Measurements from ENCODE around the gene BAIAP3.
"Not testable (repeated sequence)": the region's sequence is repeated elsewhere in the genome, so short reads cannot be mapped to it uniquely, and the experiment has no call there.

Gene BAIAP3

GRCh38 chr16:1318268-1318545 lies 15.2 kb upstream of the BAIAP3 start:
- DNase-seq (ENCODE audit: low read depth), result no peak

DNA sequence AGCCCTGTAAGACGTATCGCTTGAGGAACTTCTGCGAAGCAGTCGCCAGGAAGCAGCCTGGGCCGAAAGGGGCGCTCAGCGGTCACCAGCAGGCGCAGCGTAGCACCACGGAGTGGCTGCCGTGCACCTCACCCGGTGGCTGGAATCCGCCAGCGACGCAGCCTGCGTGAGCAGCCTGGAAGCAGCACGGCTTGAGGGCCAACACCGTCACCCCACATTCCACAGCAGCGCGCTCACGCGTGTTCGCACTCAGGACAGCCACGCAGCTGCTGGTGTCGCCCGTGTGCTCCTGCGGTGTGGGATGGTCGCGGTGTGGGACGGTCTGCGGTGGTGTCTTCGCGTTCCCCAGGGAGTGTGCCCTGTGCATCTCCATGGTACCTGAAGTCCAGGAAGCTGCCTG lies 14.4 kb upstream of the BAIAP3 start:
- no peak for DNase-seq (ENCODE audit: low read depth)

GRCh38 chr16:1320097-1320496 lies 13.3 kb upstream of the BAIAP3 start:
- no peak for DNase-seq (ENCODE audit: low read depth)

DNA sequence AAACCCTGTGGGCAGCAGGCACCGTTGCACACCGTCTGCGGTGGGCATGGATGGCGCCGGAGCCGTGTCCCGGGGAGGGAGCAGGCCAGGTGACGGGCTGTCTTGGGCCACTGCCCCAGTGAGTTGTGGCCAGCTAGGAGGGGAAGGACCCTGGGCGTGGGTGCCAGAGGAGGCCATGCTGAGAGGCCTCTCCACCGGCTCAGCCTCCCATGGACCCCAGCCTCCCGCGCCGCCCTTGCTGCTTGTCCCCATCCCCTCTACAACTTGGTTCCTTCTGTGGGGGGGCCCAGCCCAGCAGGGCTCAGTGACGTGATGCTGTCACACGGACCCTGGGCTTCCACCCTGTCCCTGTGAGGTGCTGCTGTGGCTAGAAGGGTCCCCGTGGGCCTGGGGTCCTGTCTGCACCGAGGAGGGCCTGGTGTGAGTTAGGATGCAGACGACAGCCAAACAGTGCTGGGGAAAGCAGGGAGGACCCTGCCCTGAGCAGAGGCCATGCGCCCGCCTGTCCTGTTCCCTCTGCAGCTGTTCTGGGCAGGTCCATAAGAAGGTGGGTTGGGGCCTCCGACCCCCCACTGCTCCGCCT lies 12.7 kb upstream of the BAIAP3 start:
- no peak for DNase-seq (ENCODE audit: low read depth)

GRCh38 chr16:1322407-1322806 lies 11.0 kb upstream of the BAIAP3 start:
- DNase-seq (ENCODE audit: low read depth), result no peak

DNA sequence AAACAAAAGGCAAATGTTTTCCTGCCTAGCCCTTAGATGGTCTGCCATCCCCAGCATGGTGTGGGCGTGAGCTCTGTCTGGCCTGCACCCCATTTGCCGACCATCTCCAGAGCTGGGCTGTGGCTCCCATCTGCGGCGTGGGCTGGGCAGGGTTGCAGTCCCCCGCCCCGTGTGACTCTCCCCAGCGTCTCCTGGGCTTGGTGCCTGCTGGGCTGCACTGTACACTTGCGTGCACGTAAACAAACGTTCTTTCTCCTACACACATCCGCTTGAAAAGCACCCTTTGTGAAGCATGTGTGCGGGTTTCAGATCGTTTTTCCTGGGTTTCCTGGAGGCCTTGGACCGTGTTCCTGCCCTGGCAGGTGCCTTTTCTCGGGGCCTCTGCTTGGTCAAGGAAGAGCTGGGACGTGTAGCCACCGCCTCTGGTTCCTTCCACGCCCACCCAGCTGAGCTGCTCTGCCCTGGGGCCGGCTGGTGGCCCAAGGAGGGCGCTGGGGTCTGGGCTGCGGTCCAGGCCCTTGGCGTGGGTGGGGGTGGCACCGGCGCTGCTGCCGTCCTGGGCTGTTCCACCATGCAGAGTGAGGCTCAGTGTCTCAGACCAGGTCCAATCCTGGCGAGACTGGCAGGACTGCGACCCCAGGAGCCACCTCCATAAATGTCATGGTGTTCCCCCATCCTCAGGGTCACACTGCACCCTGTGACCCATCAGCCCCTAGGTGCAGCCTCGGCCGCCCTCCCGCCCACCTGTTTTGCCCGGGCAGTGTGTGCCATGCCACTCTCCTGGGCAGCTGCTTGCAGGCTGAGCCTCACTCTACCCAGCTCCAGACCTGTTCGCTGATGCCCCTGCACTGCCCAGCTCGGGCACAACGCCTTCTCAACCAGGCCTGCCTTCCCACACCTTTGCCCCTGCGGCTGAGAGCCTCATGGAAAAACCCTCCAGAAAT lies 9.9 kb upstream of the BAIAP3 start:
- DNase-seq (ENCODE audit: low read depth), result no peak

- DNase-seq (ENCODE audit: low read depth), result no peak
Measured at GRCh38 chr16:1324286-1324826, 9.1 kb upstream of the BAIAP3 start.

- no peak for DNase-seq (ENCODE audit: low read depth)
Measured at GRCh38 chr16:1325261-1325660, 8.2 kb upstream of the BAIAP3 start.

DNA sequence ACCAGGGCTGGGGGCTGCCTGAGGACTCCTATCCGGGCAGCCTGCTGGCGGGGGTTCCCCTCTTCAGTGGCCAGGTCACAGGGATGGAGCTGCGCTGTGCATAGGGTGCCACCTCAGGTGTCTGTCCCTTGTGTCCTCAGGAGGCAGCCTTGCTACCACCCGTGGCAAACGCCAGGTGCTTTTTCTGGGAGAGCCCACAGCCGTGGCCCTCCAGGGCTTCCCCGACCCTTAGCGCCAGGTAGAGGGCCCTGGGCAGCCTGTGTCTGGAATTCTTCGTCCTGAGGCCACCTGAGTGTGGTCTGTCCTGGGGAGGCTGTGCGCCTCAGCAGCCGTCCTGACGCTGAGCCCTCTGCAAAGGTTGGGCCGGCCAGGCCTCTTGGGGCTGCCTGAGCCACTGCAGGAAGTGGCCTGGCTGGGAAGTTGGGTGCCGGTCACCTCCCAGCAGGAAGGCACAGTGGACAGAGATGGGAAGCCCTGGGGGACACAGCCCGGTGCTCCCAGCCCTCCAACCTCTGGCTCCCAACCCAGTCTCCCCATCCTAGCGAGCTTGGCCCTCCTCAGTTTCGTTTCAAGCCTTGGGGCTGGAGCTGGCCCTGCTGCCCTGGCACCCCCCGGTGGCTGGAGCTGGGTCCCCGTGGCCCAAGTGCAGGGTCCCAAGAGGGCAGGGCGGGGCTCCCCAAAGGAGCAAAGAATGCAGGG lies 7.6 kb upstream of the BAIAP3 start:
- no peak for DNase-seq (ENCODE audit: low read depth)

DNA sequence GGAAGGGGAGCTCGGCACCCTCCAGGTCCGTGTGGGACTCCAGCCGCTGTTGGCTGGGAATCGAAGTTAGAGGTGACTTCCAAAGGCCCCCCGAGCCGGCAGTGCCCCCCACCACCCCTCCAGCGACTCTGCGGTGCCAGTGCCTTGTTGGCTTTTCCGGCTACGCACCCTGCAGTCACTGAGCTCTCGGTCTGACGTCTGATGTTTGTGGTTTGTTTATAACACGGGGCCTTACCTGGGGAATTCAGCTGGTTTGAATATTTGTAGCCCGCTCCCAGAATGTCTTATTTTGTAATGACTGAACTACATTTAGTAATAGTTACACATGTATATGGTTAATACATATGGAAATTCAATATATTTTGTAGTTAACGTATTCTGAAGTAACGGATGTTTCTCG lies 7.1 kb upstream of the BAIAP3 start:
- DNase-seq (ENCODE audit: low read depth), result no peak

GRCh38 chr16:1326946-1327618 lies 6.4 kb upstream of the BAIAP3 start:
- DNase-seq (ENCODE audit: low read depth), result no peak

- no peak for DNase-seq (ENCODE audit: low read depth)
Measured at GRCh38 chr16:1327619-1327947, 5.9 kb upstream of the BAIAP3 start.

- not testable (repeated sequence) for DNase-seq (ENCODE audit: low read depth)
Measured at GRCh38 chr16:1328136-1328535, 5.3 kb upstream of the BAIAP3 start.

GRCh38 chr16:1328961-1329360 lies 4.5 kb upstream of the BAIAP3 start:
- not testable (repeated sequence) for DNase-seq (ENCODE audit: low read depth)

GRCh38 chr16:1330260-1330914 lies 3.1 kb upstream of the BAIAP3 start:
- no peak for DNase-seq (ENCODE audit: low read depth)

GRCh38 chr16:1330931-1331711 lies 2.3 kb upstream of the BAIAP3 start:
- no peak for DNase-seq (ENCODE audit: low read depth)

- no peak for DNase-seq (ENCODE audit: low read depth)
Measured at GRCh38 chr16:1331712-1332617, 1.5 kb upstream of the BAIAP3 start.

DNA sequence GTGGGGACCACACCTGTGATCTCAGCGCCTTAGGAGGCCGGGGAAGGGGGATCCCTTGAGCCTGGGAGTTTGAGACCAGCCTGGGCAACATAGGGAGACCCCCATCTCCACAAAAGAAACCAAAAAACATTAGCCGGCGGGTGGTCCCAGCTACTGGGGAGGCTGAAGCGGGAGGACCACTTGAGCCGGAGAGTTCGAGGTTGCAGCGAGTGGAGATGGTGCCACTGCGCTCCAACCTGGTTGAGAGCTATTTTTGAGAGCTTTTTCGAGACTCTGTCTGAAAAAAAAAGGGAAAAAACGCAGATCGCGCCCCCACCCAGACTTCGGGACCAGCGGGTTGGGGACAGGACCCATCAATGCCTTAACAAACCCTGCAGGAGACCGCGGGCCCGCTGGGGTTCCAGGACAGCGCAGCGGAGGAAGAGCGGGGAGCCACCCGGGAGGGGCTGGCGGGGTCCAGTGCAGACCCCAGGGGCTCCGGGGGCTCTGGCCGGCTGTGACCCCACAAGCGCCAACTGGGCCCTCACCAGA lies 762 bp upstream of the BAIAP3 start:
- DNase-seq (ENCODE audit: low read depth), result no peak

GRCh38 chr16:1333854-1334700 lies 632 bp downstream of the BAIAP3 start:
- DNase-seq (ENCODE audit: low read depth), result no peak
